LNCAP (cell line): Measurements from ENCODE around the gene CLIP1.

Experiments used
- TF ChIP-seq, protein P1 (sequence below): fragments of 450-650 bp; IDR thresholded peaks from 2 replicates; pipeline ENCODE4 v1.5.1; 2017; ENCODE audit warnings: mild to moderate bottlenecking

The CLIP1 gene

DNA sequence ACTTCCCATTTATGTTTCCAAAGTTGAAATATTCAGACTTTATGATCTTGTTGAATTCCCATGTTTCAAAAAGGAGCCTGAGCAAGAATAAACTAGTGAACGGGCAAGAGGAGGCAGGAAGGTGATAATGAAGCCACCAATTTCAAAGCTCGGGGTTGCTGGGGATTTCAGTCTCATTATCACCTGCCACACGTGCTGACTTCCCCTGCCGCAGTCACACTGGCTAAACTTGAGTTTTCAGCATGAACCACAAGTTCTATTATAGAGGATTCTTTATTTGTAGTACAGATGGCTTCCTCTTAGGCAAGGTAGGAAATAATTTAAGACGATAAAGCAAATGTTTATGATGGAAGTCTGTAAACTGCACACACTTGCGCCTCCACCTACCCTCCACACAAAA, 178.5 kb downstream of the CLIP1 start:
- TF ChIP-seq, protein P1, sequence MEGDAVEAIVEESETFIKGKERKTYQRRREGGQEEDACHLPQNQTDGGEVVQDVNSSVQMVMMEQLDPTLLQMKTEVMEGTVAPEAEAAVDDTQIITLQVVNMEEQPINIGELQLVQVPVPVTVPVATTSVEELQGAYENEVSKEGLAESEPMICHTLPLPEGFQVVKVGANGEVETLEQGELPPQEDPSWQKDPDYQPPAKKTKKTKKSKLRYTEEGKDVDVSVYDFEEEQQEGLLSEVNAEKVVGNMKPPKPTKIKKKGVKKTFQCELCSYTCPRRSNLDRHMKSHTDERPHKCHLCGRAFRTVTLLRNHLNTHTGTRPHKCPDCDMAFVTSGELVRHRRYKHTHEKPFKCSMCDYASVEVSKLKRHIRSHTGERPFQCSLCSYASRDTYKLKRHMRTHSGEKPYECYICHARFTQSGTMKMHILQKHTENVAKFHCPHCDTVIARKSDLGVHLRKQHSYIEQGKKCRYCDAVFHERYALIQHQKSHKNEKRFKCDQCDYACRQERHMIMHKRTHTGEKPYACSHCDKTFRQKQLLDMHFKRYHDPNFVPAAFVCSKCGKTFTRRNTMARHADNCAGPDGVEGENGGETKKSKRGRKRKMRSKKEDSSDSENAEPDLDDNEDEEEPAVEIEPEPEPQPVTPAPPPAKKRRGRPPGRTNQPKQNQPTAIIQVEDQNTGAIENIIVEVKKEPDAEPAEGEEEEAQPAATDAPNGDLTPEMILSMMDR: no peak

DNA sequence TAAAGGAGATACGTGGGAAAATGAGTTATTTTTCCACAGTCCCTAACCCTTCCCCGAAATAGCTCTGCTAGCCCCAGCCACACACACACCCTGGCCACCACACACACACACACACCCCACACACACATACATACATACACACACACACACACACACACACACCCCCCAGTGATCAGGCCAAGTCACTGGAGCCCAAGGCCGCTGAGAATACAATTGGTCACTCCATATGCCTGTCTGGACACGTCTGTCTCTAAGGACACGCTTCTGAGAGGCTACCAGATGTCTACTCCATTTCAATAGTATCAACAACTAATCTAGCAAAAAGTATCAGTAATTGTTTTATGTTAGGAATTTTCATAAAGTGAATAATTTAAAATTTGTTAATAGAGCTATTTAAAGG, 183.6 kb downstream of the CLIP1 start:
- TF ChIP-seq, protein P1: no peak

DNA sequence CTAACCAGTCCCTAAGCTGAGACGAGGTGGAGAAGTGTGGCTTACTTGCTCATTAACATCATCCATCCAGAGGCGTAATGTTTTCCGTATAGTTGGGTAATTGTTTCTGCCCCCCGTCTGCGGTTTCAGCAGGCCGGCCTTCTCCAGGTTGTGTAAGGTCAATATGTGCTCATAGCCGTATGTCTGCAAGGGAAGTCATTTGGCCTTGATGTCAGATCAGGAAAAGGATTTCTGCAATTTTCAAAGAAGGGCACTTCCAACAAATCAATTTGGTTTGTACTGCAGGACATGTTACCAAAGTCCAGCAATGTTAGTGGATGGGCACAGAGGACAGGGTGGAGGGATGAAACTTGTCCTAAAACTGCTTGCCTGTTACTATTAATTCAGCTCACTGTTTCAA, 186.7 kb downstream of the CLIP1 start:
- TF ChIP-seq, protein P1: no peak

DNA sequence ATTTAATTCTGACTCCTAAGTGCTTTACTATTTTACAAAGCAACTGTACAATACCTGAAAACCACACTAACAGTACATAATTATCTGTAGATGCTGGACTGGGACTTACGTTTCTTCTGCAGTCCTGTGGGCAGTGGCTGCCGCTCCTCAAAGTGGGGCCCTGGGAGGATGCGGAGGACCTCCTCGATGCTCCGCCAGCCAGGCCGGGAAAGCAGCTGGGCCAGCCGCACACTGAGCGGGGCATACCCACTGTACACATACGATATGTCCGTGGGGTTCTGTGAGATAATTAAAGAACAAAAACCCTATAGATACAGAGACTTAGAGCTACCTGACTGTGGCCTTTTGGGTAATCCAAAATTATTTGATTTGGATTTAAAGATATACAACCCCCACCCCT, 189.8 kb downstream of the CLIP1 start:
- TF ChIP-seq, protein P1: no peak

GRCh38 chr12:122230798-122231197, 191.7 kb downstream of the CLIP1 start:
- TF ChIP-seq, protein P1: no peak

DNA sequence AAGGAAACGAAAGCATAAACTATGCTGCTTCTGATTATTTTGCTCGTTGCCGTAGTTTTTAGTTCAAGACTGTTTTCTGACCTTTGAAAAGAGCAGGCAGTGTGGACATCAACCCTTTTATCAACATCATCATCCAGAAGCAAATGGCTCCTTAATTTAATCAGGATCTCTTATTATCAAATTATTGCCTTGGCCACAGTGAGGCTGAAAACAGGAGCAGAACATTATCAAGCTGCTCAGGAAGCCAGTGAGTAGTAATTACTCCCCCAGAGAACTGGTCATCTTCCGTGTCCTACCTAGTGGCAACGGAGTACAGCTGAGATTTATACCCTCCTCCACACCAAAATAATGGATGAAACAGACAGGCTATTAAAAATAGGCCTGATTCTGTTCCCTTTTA, 194.4 kb downstream of the CLIP1 start:
- TF ChIP-seq, protein P1: no peak

GRCh38 chr12:122227341-122227740, 195.1 kb downstream of the CLIP1 start:
- TF ChIP-seq, protein P1: no peak

GRCh38 chr12:122226366-122227125, 195.9 kb downstream of the CLIP1 start:
- TF ChIP-seq, protein P1: no peak
